Nucleus accumbens (tissue), 56 donors: ENCODE results near the gene POLR2J3.
"Not testable (repeated sequence)": the region's sequence is repeated elsewhere in the genome, so short reads cannot be mapped to it uniquely, and the experiment has no call there.

ENCODE experiments used
- DNase-seq, 56 donors: peaks; one replicate each; lab custom pipeline; 2025; lab: John Stamatoyannopoulos, UW

POLR2J3 gene

DNA sequence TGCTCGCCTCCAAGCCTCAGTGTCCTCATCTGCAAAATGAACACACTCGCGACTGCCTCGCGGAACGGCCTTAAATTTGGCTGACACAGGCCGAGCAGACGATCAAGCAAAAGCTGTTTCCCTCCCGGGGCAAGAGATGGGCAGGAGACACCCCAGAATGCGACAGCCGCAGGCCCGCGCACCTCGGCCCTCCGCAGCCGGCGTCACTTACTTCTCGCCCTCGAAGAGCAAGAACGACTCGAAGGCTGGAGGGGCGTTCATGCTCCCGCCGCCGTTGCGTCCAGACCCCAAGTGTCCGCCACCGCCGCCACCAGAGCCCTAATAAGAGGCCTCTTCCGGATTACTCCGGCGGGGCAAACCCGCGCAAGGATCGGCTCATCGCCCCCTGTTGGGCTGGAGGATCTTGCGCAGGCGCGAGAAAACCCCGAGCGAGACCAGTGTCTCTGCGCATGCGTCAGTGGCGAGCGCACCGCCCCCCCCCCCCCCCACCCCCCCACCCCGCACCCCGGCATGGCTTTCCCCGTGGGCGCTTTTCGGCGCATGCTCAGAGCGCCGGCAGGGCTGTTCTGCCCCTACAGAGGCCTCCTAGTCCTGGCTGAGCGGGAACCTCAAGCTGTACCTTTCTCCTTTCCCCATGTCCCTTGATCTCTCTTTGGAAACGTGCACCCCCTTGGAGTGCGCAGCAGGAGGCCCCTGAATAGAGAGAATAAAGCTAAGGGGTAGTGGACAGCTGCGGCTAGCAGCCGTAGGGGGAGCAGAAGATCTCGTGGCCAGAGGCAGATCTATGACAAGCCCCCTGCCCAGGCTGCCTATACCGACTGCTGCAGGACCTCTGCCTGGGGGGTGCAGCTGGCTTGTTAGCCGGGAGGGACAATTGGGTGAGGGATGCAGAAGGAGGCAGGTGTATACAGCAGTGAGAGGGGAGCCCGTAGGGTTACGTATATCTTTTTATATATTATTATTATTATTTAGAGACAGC, at the start of gene POLR2J3:
Gene POLR2J3 (minus strand): TSS at position 323 of the 979 bp plus-strand sequence. CDS start 62 bp downstream, at position 261.
- not testable (repeated sequence) for DNase-seq

DNA sequence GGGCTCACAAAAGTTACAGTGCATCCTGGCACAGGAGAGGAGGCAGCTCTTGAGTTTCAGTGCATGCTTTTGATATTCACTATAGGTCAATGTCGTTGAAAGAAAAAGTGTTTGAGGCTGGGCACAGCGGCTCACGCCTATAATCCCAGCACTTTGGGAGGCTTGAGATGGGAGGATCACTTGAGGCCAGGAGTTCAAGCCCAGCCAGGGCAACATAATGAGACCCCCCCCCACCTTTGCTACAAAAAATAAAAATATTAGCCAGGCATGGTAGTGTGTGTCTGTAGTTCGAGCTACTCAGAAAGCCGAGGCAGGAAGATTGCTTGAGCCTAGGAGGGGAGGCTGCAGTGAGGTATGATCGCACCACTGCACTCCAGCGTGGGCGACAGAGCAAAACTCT, 45.7 kb upstream of the POLR2J3 start:
- DNase-seq, result not testable (repeated sequence)

GRCh38 chr7:102616507-102617125, 44.2 kb upstream of the POLR2J3 start, which contains the start of gene RASA4:
Gene RASA4 (minus strand): TSS chr7:102616756. CDS start chr7:102616689, 67 bp downstream.
- DNase-seq, result not testable (repeated sequence)

- DNase-seq, result not testable (repeated sequence)
Measured at GRCh38 chr7:102615930-102616329, 43.5 kb upstream of the POLR2J3 start.

DNA sequence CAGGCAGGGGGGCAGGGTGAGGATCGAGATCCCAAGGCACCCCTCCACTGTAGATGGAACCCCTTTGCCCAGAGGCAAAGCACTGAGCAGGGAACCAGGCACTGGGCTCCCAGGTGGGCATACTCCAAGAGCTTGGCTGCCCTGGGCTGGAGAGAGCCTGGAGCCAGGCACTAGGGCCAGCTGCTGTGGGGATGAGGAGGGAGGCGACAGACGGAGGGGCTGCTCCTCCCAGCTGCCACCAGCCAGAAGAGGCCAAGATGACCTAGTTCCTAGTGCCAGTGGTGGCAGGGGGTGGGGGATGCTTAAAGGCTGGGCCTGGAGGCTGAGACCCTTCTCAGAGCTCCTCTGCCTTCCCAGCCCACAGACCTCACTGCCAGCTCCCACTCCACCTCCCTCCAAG, 42.5 kb upstream of the POLR2J3 start:
- not testable (repeated sequence) for DNase-seq

DNA sequence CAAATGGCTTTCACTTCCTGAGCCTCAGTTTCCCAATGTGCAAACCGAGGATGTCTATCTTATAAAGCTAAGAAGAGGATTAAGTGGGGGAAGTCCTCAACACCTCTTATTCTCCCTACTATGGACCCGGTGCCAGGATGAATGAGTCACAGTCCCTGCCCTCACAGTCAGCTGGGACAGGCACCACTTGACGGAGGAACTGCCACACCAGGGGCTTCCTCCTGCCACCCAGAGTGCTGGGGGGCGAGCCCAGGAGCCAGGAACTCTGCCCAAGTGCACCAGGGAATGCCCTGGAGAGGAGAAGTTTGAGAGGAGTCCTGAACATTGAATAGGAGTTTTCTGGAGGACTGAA, 41.9 kb upstream of the POLR2J3 start:
- not testable (repeated sequence) for DNase-seq

DNA sequence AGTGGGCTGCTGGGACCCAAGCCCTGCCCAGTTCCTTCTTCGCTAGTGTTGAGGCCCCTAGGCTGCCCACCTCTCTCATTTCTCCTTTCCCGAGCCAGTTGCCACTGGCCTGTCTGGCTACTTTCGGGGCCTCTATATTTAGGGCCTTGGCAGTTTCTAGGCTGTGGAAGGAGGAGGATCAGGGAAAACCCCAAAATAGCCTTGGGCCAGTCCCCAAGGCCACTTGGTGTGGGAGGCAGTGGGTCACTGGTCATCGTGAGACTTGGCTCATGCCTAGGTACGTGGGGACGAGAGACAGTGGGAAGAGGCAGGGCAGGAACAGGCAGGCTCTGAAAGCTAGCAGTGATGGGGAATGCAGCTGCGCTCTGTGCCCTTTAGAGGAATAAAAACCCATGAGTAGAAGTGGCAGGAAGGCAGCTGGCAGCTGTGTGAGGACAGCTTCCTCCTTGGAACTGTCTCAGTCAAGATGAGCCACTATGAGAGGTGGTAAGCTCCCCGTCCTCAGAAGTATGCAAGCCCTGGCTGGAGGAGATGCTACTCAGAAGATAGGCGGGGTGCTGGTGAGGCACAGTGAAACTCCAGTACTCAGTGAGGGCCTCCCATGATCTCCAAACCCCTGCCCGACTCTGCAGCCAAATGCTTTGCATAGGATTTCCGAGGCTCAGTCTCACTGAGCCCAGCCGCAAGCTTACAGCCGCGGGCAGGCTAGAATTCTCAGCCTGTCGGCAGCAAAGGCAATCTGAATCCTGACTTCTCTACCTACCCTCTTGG, 41.4 kb upstream of the POLR2J3 start:
- DNase-seq, result not testable (repeated sequence)

DNA sequence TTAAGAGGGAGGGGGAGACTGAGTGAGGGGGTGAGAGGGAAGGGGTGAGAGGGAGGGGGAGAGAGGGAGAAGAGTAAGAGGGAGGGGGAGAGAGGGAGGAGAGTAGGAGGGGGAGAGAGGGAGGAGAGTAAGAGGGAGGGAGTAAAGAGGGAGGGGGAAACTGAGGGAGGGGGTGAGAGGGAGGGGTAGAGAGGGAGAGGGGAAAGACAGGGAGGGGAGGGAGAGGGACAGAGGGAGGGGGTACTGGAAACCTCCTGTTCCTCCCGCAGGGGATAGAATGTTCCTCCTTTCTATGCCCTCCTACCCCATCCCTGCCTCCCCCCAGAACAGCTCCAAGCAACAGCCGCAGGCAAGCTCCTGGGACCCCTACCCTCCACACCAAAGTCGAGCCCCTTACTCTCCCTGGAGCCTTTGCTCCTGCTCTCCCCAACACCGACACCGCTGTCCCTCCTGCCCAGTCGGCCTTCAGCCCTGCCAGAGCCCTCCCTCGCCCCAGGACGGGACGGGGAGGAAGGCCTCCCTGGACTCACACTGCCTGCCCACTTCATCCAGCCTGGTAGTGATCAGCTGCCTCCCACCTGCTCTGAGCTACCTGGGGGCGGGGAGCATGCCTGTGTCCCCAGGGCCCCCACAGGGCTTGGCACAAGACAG, 39.4 kb upstream of the POLR2J3 start:
- not testable (repeated sequence) for DNase-seq

- not testable (repeated sequence) for DNase-seq
Measured at GRCh38 chr7:102611013-102611674, 38.8 kb upstream of the POLR2J3 start.

DNA sequence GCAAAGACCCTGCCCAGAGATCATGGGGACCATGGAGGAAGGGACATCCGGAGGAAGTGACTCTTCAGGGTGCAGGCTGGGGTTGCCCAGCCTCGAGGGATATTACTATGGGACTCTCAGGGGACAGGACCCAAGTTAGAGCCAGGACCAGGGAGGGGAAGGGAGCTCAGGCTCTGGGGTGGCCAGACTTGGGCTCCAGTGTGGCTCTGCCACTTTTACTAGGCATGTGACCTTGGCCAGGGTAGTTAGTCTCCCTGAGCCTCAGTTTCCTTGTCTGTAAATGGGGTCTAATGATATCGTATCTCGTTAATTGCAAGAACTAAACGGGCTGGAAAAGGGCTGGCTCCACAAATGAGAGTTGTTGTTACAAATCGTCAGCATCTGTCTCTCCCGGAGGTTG, 38.1 kb upstream of the POLR2J3 start:
- DNase-seq, result not testable (repeated sequence)

DNA sequence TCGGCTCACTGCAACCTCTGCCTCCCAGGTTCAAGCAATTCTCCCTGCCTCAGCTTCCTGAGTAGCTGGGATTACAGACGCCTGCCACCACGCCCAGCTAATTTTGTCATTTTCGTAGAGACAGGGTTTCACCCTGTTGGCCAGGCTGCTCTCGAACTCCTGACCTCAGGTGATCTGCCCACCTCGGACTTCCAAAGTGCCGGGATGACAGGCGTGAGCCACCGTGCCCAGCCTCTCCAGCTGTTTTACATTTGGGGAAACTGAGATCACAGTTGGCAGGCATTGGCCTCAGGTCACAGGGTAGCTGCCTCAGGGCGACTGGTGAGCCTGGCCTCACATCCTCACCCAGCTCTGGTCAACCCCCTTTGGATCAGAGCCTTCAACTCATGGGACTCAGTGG, 37.4 kb upstream of the POLR2J3 start:
- not testable (repeated sequence) for DNase-seq

GRCh38 chr7:102606848-102607247, 34.5 kb upstream of the POLR2J3 start:
- DNase-seq, result not testable (repeated sequence)

DNA sequence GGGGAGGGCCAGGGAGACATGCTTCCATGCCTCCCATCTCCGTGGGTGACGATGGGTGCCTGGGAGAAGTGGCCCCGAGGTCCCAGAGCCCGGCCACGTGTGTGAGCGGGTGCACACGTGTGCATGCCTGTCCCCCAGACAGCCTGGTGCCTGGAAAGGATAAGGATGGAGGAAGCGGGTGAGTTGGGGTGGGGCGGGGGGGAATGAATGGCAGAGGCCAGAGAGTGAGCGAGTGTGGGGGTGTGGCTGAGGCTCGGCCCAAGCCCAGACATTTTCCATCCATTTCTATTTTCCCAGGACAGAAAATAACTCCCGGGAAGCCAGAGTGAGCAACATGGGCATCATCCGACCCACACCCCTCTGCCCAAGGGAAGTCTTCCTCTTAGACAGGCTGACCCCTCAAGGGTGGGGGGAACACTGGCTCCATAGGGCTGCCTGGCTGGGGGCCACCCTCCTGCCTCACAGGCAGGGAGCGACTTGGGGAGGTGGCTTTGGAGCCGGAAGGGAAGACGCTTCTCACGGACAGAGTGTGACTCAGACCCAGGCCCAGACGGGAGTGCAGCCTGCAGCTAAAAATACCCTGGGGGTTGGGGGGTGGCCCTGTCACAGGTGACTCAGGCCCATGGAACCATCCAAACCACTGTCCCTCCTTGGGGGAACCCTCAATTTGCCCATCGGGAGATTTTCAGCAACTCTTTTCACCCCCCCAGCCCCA, 32.2 kb upstream of the POLR2J3 start:
- not testable (repeated sequence) for DNase-seq

GRCh38 chr7:102602317-102602716, 29.9 kb upstream of the POLR2J3 start:
- not testable (repeated sequence) for DNase-seq

DNA sequence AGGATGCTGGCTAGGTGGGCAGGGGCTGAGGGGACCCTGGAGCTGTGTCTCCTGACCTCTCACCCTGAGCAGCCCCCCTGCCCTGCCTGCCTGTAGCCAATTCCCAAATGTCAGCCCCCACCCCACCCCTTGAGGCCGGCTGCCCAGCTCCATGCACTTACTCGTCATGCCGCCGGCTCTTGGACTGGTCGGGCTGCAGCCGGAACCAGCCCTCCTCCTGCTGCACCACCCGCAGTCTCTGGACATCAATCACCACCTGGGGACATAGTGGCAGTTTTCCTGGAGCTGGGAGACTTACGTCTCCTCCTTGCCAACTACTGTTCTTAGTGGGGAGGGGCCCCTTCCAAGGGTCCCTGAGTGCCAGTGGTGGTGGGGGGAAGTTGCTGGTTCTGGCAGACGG, 27.3 kb upstream of the POLR2J3 start:
- DNase-seq, result not testable (repeated sequence)

GRCh38 chr7:102596036-102596435, 23.7 kb upstream of the POLR2J3 start:
- DNase-seq, result not testable (repeated sequence)

GRCh38 chr7:102593637-102594334, 21.4 kb upstream of the POLR2J3 start:
- not testable (repeated sequence) for DNase-seq

DNA sequence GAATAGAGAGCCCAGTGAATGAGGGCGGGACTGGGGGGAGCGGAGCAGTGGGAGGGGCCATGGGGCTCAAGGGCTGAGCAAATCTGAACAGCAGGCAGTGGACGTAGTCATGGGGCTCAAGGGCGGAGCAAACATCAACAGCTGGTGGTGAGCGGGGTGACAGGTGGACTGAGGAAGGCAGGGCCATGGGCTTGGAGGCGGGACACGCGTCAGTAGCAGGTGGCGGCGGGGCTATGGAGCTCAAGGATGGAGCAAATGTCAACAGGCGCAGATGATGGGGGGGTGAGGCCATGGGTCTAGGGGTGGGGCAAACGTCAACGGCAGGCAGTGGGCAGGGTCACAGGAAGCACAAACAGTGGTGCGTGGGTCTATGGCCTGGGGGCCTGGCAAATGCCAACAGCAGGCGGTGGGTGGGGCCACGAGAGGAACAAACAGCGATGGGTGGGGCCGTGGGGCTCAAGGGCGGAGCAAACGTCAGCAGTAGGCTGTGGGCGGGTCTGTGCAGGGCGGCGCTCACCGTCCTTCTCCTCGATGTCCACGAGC, 20.2 kb upstream of the POLR2J3 start:
- not testable (repeated sequence) for DNase-seq
